Measurements from ENCODE around the gene USP16.
"Not testable (repeated sequence)": the region's sequence is repeated elsewhere in the genome, so short reads cannot be mapped to it uniquely, and the experiment has no call there.

The USP16 gene

DNA sequence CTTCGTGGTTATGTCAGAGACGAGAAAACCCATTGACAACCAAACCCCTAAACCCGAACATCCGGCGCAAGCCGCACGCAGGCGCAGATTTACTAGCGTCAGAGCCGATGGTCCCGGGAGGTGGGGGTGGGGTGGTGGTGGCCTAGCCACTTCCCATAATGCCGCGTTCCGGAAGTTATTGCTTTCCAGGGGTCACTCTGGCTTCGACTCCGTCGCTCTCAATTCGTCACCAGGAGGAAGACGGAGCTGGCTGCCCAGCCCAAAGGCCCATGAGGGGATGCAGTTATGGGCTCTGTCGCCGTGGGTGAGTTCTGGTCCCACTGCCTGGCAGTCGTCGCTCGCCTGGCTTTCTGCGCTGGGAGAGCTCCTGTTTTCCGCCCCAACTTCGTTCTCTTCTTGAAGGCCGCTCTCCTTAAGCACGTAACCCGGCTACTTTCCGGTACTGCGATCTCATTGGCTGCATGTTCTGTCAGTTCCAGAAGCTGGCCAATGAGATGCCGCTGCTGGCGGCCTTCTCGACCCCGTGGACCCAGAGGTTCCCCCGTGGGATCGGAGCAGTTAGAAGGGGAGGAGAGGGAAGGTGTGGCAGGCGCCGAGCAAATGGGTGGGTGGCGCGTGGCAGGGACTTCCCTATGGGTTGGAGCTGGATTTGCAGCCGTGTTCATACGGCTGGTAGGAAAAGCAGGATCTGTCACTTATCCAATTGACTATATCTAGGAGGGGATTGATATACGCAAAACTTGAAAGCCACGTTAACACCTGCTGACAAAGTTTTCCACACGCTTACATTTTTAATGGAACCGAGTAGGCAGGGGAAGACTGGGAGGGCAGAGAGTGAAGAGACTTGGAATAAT is at the start of gene USP16:
Gene USP16 (plus strand): TSS at position 195 of the 854 bp plus-strand sequence. CDS start 3,246 bp downstream, outside the sequence.
- DNase-seq (ENCODE audit: low read depth), result peak; percentile 84

DNA sequence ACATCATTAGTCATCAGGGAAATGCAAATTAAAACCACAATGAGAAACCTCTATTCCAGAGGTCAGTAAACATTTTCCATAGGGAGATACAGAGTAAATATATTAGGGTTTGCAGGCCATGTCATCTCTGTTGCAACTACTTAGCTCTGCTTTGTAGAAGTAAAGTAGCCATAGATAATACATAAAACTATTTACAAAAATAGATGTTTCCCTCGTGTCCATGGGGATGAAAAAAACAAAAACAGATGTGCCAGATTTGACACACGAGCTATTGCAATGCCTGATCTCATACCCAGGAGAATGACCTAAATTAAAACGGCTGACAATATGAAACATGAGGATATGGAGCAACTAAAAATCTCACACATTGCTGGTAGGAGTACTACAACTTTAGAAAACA is 49.1 kb upstream of the USP16 start:
- no peak for DNase-seq (ENCODE audit: low read depth)

- no peak for DNase-seq (ENCODE audit: low read depth)
Measured at GRCh38 chr21:28979092-28979491, 45.4 kb upstream of the USP16 start.

GRCh38 chr21:28982637-28983036 is 41.8 kb upstream of the USP16 start:
- no peak for DNase-seq (ENCODE audit: low read depth)

DNA sequence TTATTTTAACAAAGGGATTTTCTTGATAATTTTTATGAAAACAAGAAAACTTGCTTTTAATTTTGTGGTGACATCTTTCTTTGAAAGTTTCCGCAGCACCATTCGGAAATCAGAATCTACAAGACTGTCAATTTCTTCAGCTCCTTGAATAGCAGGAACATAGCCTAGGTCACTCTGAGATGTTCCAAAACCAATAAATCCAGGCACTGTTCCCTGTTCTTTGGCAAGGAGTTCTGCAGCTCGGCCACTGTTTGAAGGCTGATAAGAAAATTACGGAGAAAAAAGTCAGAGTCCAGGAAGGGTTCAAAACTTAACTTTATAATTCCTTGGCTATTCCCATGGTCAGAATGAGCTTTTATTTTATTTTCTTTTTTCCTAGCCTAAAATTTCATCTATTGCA is 37.8 kb upstream of the USP16 start:
- DNase-seq (ENCODE audit: low read depth), result no peak

GRCh38 chr21:28988146-28988545 is 36.3 kb upstream of the USP16 start:
- DNase-seq (ENCODE audit: low read depth), result not testable (repeated sequence)

GRCh38 chr21:28991861-28992525 is 32.5 kb upstream of the USP16 start:
- no peak for DNase-seq (ENCODE audit: low read depth)

DNA sequence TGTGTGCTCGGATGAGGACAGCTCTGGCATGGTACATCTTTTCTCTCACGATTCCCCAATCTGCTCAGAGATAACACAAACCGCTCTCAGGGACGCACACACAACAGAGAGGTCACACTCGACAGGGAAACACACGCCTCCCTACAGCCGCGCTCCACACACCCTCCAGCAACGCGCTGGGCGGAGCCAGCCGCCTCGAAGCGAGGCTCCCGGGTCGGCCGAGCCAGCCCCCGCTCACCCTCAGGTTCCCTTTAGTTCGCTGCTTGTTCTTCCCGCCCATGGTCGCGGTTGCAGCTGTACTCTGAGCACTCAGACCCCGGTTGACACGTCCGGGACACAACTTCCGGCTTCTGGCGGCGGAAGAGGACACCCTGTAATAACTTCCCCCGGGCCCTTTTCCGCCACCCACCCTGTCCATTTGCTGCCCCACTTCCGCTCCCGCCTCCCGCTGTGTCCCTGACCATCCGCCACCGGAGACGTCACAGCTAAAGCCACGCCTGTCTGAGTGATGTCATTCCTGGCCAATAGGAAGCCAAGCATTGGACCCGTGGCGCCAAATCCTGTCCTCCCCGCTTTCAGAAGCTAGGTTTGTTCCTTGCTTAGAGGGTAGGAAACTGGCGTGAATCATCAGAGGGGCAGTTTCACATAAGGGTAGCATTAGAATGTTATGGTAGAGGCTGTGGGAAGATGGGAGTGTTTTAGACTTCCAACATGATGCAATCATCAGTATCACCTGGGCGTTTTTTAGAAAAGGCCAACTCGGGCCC is 31.8 kb upstream of the USP16 start, which contains the start of gene LTN1:
Gene LTN1 (minus strand): TSS at position 352 of the 767 bp plus-strand sequence. CDS start 72 bp downstream, at position 280.
- DNase-seq (ENCODE audit: low read depth), result peak; percentile 88

- DNase-seq (ENCODE audit: low read depth), result no peak
Measured at GRCh38 chr21:28993293-28993629, 31.2 kb upstream of the USP16 start.

- DNase-seq (ENCODE audit: low read depth), result peak; percentile 85
Measured at GRCh38 chr21:29002442-29003144, 21.9 kb upstream of the USP16 start.

DNA sequence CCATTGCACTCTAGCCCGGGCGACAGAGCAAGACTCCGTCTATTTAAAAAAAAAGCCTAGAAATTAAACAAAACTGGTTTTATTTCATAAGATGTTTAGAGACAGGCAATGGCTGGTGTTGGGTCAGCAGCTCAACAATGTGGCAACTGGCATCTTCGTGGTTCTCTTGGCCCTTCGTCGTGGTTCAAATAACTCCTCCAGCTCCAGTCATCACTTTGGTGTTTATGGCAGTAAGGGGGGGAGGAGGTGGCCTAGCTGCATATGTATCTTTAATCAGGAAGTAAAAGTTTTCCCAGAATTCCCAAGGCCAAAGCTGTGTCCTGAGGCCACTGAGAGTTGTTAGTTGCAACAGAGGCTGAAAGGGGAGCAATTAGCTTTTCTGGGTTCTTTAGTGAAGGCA is 18.8 kb upstream of the USP16 start:
- DNase-seq (ENCODE audit: low read depth), result no peak

GRCh38 chr21:29007135-29007534 is 17.3 kb upstream of the USP16 start:
- no peak for DNase-seq (ENCODE audit: low read depth)

DNA sequence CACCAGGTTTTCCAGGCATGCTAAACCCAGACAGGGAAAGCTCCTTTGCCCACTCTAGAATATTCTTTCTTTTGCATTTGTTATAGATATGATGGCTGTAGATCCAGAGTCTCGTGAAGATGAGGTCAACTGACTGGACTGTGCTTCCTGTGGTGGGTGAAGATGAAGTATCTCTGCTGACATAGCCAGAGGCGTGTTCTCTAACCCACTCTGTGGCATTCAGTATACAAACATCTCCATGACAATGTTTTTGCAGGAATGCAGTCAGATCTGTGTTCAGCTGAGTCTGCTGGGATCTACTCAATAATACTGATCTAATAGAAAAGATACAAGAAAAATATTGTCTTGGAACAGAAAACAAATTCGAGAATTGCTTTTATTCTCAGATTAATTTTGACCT is 16.7 kb upstream of the USP16 start:
- no peak for DNase-seq (ENCODE audit: low read depth)

DNA sequence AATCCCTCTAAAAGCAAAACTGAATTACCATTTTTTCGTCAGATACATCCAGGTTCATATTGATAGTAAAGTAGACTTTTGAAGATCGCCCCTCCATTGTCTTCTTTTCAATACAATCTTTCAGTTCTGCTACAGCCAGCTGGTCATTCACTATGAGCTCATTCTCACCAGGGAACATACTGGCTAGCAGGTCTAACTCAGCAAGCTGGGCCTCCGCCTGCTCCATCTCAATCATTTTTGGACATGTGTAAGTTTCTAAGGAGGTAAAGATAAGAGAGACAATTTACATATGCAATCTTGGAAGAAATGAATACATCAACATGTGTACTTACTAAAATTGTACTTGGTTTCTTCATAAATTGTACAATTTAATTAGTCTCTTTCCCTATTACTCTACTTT is 16.1 kb upstream of the USP16 start:
- DNase-seq (ENCODE audit: low read depth), result no peak

DNA sequence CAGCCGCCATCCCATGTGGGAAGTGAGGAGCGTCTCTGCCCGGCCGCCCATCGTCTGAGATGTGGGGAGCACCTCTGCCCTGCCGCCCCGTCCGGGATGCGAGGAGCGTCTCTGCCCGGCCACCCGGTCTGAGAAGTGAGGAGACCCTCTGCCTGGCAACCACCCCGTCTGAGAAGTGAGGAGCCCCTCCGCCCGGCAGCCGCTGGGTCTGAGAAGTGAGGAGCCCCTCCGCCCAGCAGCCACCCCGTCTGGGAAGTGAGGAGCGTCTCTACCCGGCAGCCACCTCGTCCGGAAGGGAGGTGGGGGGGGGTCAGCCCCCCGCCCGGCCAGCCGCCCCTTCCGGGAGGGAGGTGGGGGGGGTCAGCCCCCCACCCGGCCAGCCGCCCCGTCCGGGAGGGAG is 13.2 kb upstream of the USP16 start:
- DNase-seq (ENCODE audit: low read depth), result not testable (repeated sequence)

- DNase-seq (ENCODE audit: low read depth), result no peak
Measured at GRCh38 chr21:29017639-29018237, 6.7 kb upstream of the USP16 start.

- no peak for DNase-seq (ENCODE audit: low read depth)
Measured at GRCh38 chr21:29018540-29018939, 5.9 kb upstream of the USP16 start.

- DNase-seq (ENCODE audit: low read depth), result no peak
Measured at GRCh38 chr21:29022166-29022565, 2.3 kb upstream of the USP16 start.

- DNase-seq (ENCODE audit: low read depth), result no peak
Measured at GRCh38 chr21:29025328-29025713, 853 bp downstream of the USP16 start.

GRCh38 chr21:29029524-29029923 is 5.1 kb downstream of the USP16 start:
- no peak for DNase-seq (ENCODE audit: low read depth)

DNA sequence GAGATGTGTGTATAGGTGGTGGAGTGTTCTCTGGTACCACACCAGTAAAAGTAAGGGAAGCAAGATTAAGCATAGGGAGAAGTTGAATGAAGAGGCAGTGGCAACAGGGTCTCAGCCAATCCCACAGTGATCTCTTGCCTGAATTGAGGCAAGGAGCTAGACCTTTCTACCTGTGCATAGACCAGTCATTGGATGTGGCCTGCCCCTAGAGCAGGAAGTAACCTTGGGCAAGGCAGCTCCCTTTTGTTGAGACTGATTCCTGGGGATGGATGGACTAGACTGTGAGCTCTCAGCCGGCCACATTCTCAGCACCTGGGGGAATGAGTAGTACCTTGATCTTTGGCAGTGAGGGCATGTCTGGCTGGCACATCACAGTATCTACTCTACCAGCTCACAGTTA is 6.4 kb downstream of the USP16 start:
- DNase-seq (ENCODE audit: low read depth), result no peak

DNA sequence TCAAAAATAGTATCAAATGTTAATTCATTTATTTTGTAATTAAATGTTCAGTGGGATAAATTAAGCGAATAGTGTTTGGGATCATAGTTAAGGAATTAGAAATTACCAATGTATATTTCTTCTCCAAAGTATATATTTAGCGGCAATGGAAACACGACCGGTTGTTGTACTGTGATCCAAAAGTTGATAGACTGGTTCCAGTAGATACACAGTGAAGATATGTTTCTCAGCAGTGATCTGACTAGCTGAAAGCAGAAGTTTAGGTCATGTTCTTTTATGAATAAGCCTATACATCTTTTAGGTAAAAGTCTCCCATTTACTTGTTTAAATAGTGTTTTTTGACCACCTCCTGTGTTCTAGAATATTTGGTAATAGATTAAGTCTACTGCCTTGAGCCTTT is 8.8 kb downstream of the USP16 start:
- DNase-seq (ENCODE audit: low read depth), result no peak
